ENCODE results near the gene UBA5.
"Not testable (repeated sequence)": the region's sequence is repeated elsewhere in the genome, so short reads cannot be mapped to it uniquely, and the experiment has no call there.

Gene UBA5

DNA sequence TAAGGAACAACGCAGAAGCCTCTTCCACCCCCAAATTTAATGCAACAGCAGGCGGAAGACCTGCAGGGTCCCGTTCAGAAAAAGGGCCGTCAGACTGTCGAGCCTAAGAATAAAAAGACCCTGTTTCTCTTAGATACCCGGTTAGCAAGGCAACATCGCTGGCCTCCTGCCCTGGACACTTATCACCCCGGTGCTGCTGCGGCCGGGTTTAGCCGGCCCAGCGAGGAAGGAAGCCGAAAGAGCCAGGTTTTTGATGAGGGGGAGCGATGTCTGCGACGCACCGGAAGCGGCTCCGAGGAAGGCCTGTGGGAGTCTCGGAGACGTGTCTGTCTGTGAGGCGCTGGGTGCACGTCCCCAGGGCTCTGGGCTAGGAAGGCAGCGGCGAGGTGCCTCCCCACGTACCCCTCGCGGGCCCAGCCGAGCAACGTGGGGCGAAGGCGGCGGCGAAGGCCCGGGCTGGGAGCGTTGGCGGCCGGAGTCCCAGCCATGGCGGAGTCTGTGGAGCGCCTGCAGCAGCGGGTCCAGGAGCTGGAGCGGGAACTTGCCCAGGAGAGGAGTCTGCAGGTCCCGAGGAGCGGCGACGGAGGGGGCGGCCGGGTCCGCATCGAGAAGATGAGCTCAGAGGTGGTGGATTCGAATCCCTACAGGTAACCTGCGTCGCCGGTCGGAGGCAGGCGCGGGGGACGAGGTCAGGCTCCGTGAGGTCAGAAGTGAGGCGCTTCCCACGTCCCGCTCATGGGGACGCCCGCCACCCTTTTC lies at the start of gene UBA5:
Gene UBA5 (plus strand): TSS at position 278 of the 759 bp plus-strand sequence. CDS start 209 bp downstream, at position 487.
- DNase-seq (ENCODE audit: low read depth) = peak; percentile 45

GRCh38 chr3:132615301-132615700 lies 44.8 kb upstream of the UBA5 start:
- not testable (repeated sequence) for DNase-seq (ENCODE audit: low read depth)

DNA sequence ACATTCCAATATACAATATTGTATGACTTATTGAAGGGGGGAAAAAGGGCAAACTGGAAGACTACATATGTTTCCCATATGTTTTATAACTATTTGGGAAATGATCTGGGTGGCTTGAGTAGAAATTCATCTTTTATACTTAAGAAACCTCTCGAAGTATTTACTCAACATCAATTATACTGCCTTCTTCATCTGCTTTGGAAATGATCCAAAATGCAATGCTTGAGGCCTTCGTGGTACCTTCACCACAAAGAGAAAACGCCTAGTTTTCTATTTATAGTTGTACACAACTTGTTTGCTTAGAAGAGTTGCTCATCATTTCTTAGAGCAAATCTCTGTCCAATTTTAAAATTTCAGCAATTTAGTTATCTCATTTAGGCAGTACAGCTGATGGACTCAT lies 44.2 kb upstream of the UBA5 start:
- DNase-seq (ENCODE audit: low read depth) = no peak

- no peak for DNase-seq (ENCODE audit: low read depth)
Observed at GRCh38 chr3:132616780-132617179, 43.3 kb upstream of the UBA5 start.

DNA sequence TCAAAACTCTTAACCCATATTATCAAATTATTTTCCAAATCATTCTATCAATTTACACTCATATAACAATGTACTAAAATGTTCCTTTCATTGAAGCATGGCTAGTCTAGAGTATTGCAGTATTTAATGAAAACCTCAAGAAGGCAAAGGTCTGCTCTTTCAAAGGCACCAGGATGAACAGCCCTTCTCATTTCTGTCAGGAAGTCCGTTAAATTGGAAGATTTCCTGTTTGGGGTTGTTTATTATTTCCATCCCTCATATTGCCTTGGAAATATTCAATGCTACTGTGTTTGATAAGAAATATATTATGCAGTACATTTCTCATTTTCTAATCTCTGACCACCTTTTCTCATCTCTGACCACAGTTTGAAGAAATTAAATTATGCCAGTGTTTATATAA lies 38.0 kb upstream of the UBA5 start:
- DNase-seq (ENCODE audit: low read depth) = no peak

- no peak for DNase-seq (ENCODE audit: low read depth)
Observed at GRCh38 chr3:132622761-132623160, 37.4 kb upstream of the UBA5 start.

DNA sequence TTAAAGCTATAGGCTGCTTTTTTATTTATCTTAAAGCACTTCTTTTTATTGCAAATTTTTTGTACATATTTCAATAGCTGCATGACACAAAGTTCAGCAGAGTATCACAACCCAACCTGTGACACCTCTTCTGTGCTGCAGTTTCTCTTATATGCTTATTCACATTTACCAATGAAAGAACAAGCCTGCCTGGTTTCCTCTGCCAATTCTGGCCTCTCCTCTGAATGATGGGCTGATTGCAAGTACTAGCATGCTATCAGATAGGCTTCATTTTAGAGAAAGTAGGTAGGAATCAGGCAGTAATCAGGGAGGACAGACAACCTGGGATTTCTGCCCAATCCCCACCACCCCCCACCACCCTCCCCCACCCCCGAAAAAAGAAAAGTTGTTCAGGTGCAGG lies 36.5 kb upstream of the UBA5 start:
- DNase-seq (ENCODE audit: low read depth) = no peak

DNA sequence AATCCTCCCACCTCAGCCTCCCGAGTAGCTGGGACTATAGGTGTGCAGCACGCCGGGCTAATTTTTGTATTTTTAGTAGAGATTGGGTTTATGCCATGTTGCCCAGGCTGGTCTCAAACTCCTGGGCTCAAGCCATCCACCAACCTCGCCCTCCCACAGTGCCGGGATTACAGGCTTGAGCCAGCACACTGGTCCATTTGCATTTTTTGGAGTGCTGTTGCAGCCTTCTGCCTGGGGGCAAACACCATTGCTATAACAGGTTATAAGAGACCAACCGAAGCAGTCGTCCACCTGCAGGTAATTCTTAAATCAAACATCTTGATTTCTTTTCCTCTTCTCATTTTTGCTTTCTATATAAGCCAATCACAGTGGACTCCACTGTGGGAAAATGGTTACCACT lies 35.3 kb upstream of the UBA5 start:
- no peak for DNase-seq (ENCODE audit: low read depth)

DNA sequence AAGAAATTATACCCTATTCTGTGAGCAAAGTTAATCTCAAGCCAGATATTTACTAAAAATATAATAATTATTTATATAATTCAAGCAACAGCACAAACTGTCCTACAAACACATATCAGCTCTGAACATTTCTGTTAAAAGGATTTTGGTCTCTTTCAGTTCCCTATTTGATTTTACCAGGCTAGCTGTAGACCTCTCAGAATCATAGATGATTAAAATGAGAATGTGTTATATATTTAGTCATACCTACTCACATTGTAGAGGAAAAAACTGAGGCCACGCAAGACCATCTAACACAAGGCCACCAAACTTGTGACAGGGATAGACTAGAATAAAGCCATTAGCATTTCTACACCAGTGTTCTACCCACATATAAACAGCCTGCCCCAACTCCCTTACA lies 34.5 kb upstream of the UBA5 start:
- no peak for DNase-seq (ENCODE audit: low read depth)

DNA sequence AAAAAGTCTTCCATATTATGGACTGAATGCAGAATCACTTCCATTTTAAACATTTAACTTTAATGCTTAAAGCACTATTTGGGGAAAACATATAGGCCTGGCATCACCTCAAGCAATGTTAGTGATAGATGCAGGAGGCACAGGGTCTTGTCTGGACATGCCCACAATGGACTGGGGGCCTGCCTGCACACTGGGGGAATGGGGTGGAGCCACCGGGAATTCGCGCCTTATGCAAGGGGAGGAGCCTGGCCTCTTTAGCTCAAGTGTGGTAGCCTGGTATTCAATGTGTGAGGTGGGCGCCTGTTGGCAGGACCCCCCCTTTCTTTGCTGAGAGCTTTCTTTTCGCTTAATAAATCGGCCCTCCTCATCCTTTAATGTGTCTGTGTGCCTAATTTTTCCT lies 33.2 kb upstream of the UBA5 start:
- DNase-seq (ENCODE audit: low read depth) = no peak

GRCh38 chr3:132628157-132628556 lies 32.0 kb upstream of the UBA5 start:
- no peak for DNase-seq (ENCODE audit: low read depth)

GRCh38 chr3:132629928-132630327 lies 30.2 kb upstream of the UBA5 start:
- no peak for DNase-seq (ENCODE audit: low read depth)

- DNase-seq (ENCODE audit: low read depth) = no peak
Observed at GRCh38 chr3:132630612-132631011, 29.5 kb upstream of the UBA5 start.

GRCh38 chr3:132635052-132635451 lies 25.1 kb upstream of the UBA5 start:
- no peak for DNase-seq (ENCODE audit: low read depth)

GRCh38 chr3:132637590-132637989 lies 22.5 kb upstream of the UBA5 start:
- no peak for DNase-seq (ENCODE audit: low read depth)

DNA sequence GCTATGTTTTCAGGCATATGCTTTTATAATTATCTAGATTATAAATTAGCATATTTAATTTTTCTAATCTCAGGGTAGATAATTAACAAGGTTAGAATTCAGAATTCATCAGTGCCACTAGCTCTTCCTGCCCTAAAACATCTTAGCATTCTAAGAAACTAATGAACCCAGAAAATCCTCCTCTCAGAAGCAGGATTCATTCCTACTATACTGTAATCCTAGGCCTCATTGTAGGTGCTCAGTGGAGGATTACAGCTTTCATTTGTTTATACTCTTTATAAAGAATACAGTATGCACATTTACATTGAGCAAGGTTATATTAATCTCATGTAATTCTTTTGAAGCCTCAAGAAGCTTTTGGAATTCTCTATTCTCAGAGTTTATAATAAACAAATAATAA lies 21.4 kb upstream of the UBA5 start:
- no peak for DNase-seq (ENCODE audit: low read depth)

- not testable (repeated sequence) for DNase-seq (ENCODE audit: low read depth)
Observed at GRCh38 chr3:132641427-132641826, 18.7 kb upstream of the UBA5 start.

DNA sequence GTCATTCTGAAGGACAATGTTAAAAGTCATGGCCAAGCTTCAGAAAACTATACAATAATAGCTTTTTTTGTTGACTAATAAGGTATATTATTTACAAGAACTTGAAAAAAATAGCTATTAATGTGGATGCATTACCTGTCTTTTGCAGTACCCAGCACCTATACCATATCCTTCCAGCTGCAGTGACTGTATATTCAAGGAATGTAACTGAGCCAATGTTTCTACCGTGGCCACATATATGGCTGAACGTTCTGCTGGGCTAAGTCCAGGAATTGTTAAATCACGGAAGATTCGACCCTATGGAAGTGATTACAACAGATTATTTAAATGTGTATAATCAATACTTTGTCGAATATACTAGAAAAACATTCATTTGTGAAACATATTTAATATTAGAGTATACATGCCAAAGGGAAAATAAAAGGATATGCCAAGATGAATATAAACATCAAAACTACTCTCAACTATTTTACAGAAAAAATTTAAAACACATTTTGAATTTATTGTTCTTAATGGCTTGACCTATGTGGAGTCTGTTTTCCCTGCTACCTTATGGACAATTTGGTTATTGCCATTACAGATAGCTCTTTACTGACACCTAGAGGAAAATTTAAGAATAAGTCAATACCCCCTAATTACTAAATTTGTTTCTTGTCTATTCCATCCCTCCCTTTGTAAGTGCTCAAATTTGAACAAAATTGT lies 18.1 kb upstream of the UBA5 start:
- DNase-seq (ENCODE audit: low read depth) = no peak

DNA sequence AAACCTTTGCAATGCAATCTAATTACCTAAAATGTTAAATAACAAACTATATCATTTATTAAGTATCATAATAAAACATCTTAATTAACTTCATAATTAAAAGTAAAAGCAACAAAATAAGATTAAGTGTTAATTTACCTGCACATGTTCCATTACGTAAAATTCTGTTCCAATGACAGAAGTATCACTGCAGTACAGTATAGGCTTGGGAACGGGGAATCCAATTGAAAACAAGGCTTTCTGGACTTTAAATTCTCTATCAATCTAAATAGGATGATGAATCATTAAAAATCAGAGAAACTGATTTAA lies 17.6 kb upstream of the UBA5 start:
- no peak for DNase-seq (ENCODE audit: low read depth)

GRCh38 chr3:132643366-132643765 lies 16.8 kb upstream of the UBA5 start:
- DNase-seq (ENCODE audit: low read depth) = no peak

GRCh38 chr3:132645058-132645457 lies 15.1 kb upstream of the UBA5 start:
- DNase-seq (ENCODE audit: low read depth) = no peak

DNA sequence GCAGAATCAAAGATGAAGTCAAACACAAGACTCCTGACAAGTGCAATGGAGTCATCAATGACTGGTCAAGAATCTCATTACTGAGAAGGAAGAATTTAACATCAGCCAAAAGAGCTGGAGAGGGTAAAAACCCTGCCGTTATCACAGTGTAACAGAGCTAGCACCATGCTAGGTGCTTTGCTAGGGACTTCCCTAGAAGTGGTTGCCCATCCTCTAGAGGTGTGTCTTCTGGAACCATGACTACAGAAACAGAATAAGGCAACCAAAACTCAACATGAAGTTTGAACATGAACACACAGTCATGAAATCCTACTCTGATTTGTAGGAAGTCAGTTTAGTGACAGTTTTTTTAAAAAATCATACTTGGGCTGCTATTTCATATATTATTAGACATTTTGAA lies 10.0 kb upstream of the UBA5 start:
- no peak for DNase-seq (ENCODE audit: low read depth)

- no peak for DNase-seq (ENCODE audit: low read depth)
Observed at GRCh38 chr3:132652640-132653270, 7.4 kb upstream of the UBA5 start.

Measured in activated T-cell treated with anti-CD3 and anti-CD28 coated beads for 1 hour (primary cell).